WTC11 (cell line): ENCODE results near the gene LGR4. TPM values are rescaled to one million over a fixed set of nuclear protein-coding genes. Genes with fewer than 3 reads are reported as not detected.

Source experiments
- ATAC-seq: fragments of 200-7000 bp; cut with Tn5 transposase; 2 replicates; pipeline ENCODE4 v1.10.0; 2021; ENCODE audit warnings: mild to moderate bottlenecking, moderate library complexity
- CTCF ChIA-PET: fragments of 300-600 bp; sonication (Branson Sonifier 250); formaldehyde crosslinking; loops from one replicate; lab custom pipeline; 2021; ENCODE audit warnings: antibody characterized with exemption; lab: Charles Lee
- POLR2A ChIA-PET: fragments of 350-600 bp; sonication (Branson Sonifier 250); formaldehyde crosslinking; loops from one replicate; lab custom pipeline; 2021; ENCODE audit warnings: antibody characterized with exemption; lab: Charles Lee
- DNase-seq: peaks from one replicate; pipeline ENCODE4 v3.0.0; 2021; ENCODE audit warnings: low spot score
- H3K27ac Mint-ChIP-seq: 2 replicates; pipeline ENCODE4 v1.8.0; 2021; ENCODE audit warnings: mixed read lengths
- H3K27me3 Mint-ChIP-seq: 2 replicates; pipeline ENCODE4 v1.8.0; 2021; ENCODE audit warnings: low read depth, mild to moderate bottlenecking, moderate library complexity, mixed read lengths
- H3K36me3 Mint-ChIP-seq: 2 replicates; pipeline ENCODE4 v1.8.0; 2021; ENCODE audit warnings: mixed read lengths
- H3K4me1 Mint-ChIP-seq: 2 replicates; pipeline ENCODE4 v1.8.0; 2022; ENCODE audit warnings: mixed read lengths
- H3K4me3 Mint-ChIP-seq: 2 replicates; pipeline ENCODE4 v1.8.0; 2021; ENCODE audit warnings: mild to moderate bottlenecking, moderate library complexity, mixed read lengths
- H3K9me3 Mint-ChIP-seq: 2 replicates; pipeline ENCODE4 v1.8.0; 2021; ENCODE audit warnings: mixed read lengths
- ARID4B ChIP-seq: sonication (generic); formaldehyde crosslinking; IDR thresholded peaks from 2 replicates; pipeline ENCODE4 v1.8.0; 2023; ENCODE audit warnings: missing genetic modification reagents, mild to moderate bottlenecking, borderline replicate concordance
- ATF6 ChIP-seq: sonication (generic); formaldehyde crosslinking; IDR thresholded peaks from 2 replicates; pipeline ENCODE4 v1.8.1; 2023; ENCODE audit warnings: mild to moderate bottlenecking, missing genetic modification reagents
- CBFB ChIP-seq: sonication (generic); formaldehyde crosslinking; IDR thresholded peaks from 2 replicates; pipeline ENCODE4 v1.8.1; 2022; ENCODE audit warnings: mild to moderate bottlenecking, low read depth, missing genetic modification reagents
- CREB1 ChIP-seq: sonication (generic); formaldehyde crosslinking; IDR thresholded peaks from 2 replicates; pipeline ENCODE4 v1.8.0; 2023; ENCODE audit warnings: mild to moderate bottlenecking, missing genetic modification reagents
- FOXP1 ChIP-seq: sonication (generic); formaldehyde crosslinking; IDR thresholded peaks from 2 replicates; pipeline ENCODE4 v1.8.0; 2022; ENCODE audit warnings: missing genetic modification reagents, mild to moderate bottlenecking, moderate library complexity, borderline replicate concordance
- IRF1 ChIP-seq: sonication (generic); formaldehyde crosslinking; IDR thresholded peaks from 2 replicates; pipeline ENCODE4 v1.8.0; 2023; ENCODE audit warnings: missing genetic modification reagents
- JUN ChIP-seq: sonication (generic); formaldehyde crosslinking; IDR thresholded peaks from 2 replicates; pipeline ENCODE4 v1.8.0; 2023; ENCODE audit warnings: mild to moderate bottlenecking, missing genetic modification reagents
- KAT7 ChIP-seq: sonication (generic); formaldehyde crosslinking; IDR thresholded peaks from 2 replicates; pipeline ENCODE4 v1.8.1; 2023; ENCODE audit warnings: missing genetic modification reagents, mild to moderate bottlenecking, borderline replicate concordance
- MLX ChIP-seq: sonication (generic); formaldehyde crosslinking; IDR thresholded peaks from 2 replicates; pipeline ENCODE4 v1.8.1; 2023; ENCODE audit warnings: mild to moderate bottlenecking, missing genetic modification reagents, moderate library complexity
- MXD4 ChIP-seq: fragments of 250-450 bp; sonication (Bioruptor Pico); IDR thresholded peaks from 2 replicates; pipeline ENCODE4 v1.8.0; 2021; ENCODE audit warnings: mild to moderate bottlenecking, moderate library complexity, borderline replicate concordance
- MYBL2 ChIP-seq: sonication (generic); formaldehyde crosslinking; IDR thresholded peaks from 2 replicates; pipeline ENCODE4 v1.8.1; 2023; ENCODE audit warnings: mild to moderate bottlenecking, moderate library complexity, missing genetic modification reagents
- TCF7 ChIP-seq: sonication (generic); formaldehyde crosslinking; IDR thresholded peaks from 2 replicates; pipeline ENCODE4 v1.8.0; 2022; ENCODE audit warnings: mild to moderate bottlenecking, low read depth, missing genetic modification reagents, moderate library complexity
- ZNF121 ChIP-seq: sonication (generic); formaldehyde crosslinking; IDR thresholded peaks from 2 replicates; pipeline ENCODE4 v1.8.0; 2023; ENCODE audit warnings: missing genetic modification reagents
- ZNF263 ChIP-seq: sonication (generic); formaldehyde crosslinking; IDR thresholded peaks from 2 replicates; pipeline ENCODE4 v1.8.1; 2022; ENCODE audit warnings: low read depth, mild to moderate bottlenecking, moderate library complexity, missing genetic modification reagents
- ZNF396 ChIP-seq: fragments of 250-450 bp; sonication (Bioruptor Pico); IDR thresholded peaks from 2 replicates; pipeline ENCODE4 v1.8.0; 2021; ENCODE audit warnings: mild to moderate bottlenecking, moderate library complexity, borderline replicate concordance
- ZNF532 ChIP-seq: fragments of 250-450 bp; sonication (Bioruptor Pico); IDR thresholded peaks from 2 replicates; pipeline ENCODE4 v1.9.0; 2021; ENCODE audit warnings: mild to moderate bottlenecking, borderline replicate concordance
- total RNA-seq: library from RNA; stranded (reverse); gene quantifications from 3 replicates; pipeline ENCODE4 v1.2.3, GENCODE V29; 2021
- TF ChIP-seq, protein P1 (sequence below): fragments of 250-450 bp; sonication (Bioruptor Pico); IDR thresholded peaks from 2 replicates; pipeline ENCODE4 v2.1.2; 2022; ENCODE audit warnings: mild to moderate bottlenecking, moderate library complexity
- TF ChIP-seq, protein P2 (sequence below): sonication (generic); formaldehyde crosslinking; IDR thresholded peaks from 2 replicates; pipeline ENCODE4 v1.8.0; 2022; ENCODE audit warnings: mild to moderate bottlenecking, missing genetic modification reagents
- TF ChIP-seq, protein P3 (sequence below): sonication (generic); formaldehyde crosslinking; IDR thresholded peaks from 2 replicates; pipeline ENCODE4 v1.8.1; 2022; ENCODE audit warnings: low read depth, missing genetic modification reagents, borderline replicate concordance

LGR4 gene
- total RNA-seq, 1 experiment from 2014 or later: 53.8 TPM

- ATAC-seq: no peak
- Mint-ChIP-seq H3K36me3 (peaks cover 47% of the 10 kb centered on the region), H3K4me1 (no peaks in the 10 kb centered on the region), H3K9me3 (no peaks in the 10 kb centered on the region), H3K4me3 (no peak overlapping the region), H3K27me3 (no peaks in the 10 kb centered on the region), H3K27ac (no peak overlapping the region)
- ChIA-PET CTCF (interaction anchor here (0.6 kb wide), 1 partner anchor 9 kb away, joined by 3 read pairs; no protein-coding TSS in a partner anchor), POLR2A (no interaction called here)
- no peak for TF ChIP-seq MXD4 (CRISPR knock-in tag)
- TF ChIP-seq ARID4B: no peak
- no peak for TF ChIP-seq CBFB
- TF ChIP-seq, protein P1, sequence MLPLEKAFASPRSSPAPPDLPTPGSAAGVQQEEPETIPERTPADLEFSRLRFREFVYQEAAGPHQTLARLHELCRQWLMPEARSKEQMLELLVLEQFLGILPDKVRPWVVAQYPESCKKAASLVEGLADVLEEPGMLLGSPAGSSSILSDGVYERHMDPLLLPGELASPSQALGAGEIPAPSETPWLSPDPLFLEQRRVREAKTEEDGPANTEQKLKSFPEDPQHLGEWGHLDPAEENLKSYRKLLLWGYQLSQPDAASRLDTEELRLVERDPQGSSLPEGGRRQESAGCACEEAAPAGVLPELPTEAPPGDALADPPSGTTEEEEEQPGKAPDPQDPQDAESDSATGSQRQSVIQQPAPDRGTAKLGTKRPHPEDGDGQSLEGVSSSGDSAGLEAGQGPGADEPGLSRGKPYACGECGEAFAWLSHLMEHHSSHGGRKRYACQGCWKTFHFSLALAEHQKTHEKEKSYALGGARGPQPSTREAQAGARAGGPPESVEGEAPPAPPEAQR: no peak
- no peak for TF ChIP-seq ZNF532 (CRISPR knock-in tag)
- TF ChIP-seq MYBL2 (CRISPR knock-in tag): no peak
- TF ChIP-seq, protein P2, sequence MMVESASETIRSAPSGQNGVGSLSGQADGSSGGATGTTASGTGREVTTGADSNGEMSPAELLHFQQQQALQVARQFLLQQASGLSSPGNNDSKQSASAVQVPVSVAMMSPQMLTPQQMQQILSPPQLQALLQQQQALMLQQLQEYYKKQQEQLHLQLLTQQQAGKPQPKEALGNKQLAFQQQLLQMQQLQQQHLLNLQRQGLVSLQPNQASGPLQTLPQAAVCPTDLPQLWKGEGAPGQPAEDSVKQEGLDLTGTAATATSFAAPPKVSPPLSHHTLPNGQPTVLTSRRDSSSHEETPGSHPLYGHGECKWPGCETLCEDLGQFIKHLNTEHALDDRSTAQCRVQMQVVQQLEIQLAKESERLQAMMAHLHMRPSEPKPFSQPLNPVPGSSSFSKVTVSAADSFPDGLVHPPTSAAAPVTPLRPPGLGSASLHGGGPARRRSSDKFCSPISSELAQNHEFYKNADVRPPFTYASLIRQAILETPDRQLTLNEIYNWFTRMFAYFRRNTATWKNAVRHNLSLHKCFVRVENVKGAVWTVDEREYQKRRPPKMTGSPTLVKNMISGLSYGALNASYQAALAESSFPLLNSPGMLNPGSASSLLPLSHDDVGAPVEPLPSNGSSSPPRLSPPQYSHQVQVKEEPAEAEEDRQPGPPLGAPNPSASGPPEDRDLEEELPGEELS: no peak
- TF ChIP-seq ZNF263 (CRISPR knock-in tag): no peak
- TF ChIP-seq ZNF121 (CRISPR knock-in tag): no peak
- no peak for TF ChIP-seq MLX
- TF ChIP-seq, protein P3, sequence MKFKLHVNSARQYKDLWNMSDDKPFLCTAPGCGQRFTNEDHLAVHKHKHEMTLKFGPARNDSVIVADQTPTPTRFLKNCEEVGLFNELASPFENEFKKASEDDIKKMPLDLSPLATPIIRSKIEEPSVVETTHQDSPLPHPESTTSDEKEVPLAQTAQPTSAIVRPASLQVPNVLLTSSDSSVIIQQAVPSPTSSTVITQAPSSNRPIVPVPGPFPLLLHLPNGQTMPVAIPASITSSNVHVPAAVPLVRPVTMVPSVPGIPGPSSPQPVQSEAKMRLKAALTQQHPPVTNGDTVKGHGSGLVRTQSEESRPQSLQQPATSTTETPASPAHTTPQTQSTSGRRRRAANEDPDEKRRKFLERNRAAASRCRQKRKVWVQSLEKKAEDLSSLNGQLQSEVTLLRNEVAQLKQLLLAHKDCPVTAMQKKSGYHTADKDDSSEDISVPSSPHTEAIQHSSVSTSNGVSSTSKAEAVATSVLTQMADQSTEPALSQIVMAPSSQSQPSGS (CRISPR knock-in tag): no peak
- no peak for TF ChIP-seq FOXP1
- no peak for TF ChIP-seq KAT7 (CRISPR knock-in tag)
- TF ChIP-seq CREB1: no peak
- no peak for TF ChIP-seq ATF6
- TF ChIP-seq IRF1: no peak
- no peak for TF ChIP-seq TCF7 (CRISPR knock-in tag)
- TF ChIP-seq ZNF396 (CRISPR knock-in tag): no peak
- TF ChIP-seq JUN (CRISPR knock-in tag): no peak
- no peak for DNase-seq
Observed at GRCh38 chr11:27380771-27381170, 91.8 kb downstream of the LGR4 start.
